ENCODE measurements around the gene CTTNBP2NL.
A peak's percentile ranks its signal among the peaks of the same experiment; 100 is the strongest.
"Not testable (repeated sequence)": the region's sequence is repeated elsewhere in the genome, so short reads cannot be mapped to it uniquely, and the experiment has no call there.

CTTNBP2NL gene

GRCh38 chr1:112465122-112465521 is 69.1 kb downstream of the CTTNBP2NL start:
- peak; percentile 53 for DNase-seq (ENCODE audit: low read depth)

- peak; percentile 96 for DNase-seq (ENCODE audit: low read depth)
Measured at GRCh38 chr1:112466078-112466660, 70.2 kb downstream of the CTTNBP2NL start.

GRCh38 chr1:112470324-112470723 is 74.3 kb downstream of the CTTNBP2NL start:
- DNase-seq (ENCODE audit: low read depth): not testable (repeated sequence)

GRCh38 chr1:112470966-112471365 is 75.0 kb downstream of the CTTNBP2NL start:
- no peak for DNase-seq (ENCODE audit: low read depth)

GRCh38 chr1:112472142-112472541 is 76.1 kb downstream of the CTTNBP2NL start:
- DNase-seq (ENCODE audit: low read depth): no peak

GRCh38 chr1:112477550-112477949 is 81.5 kb downstream of the CTTNBP2NL start:
- DNase-seq (ENCODE audit: low read depth): no peak

GRCh38 chr1:112478314-112478713 is 82.3 kb downstream of the CTTNBP2NL start:
- no peak for DNase-seq (ENCODE audit: low read depth)

- not testable (repeated sequence) for DNase-seq (ENCODE audit: low read depth)
Measured at GRCh38 chr1:112486063-112486462, 90.0 kb downstream of the CTTNBP2NL start.

- peak; percentile 20 for DNase-seq (ENCODE audit: low read depth)
Measured at GRCh38 chr1:112487686-112488085, 91.7 kb downstream of the CTTNBP2NL start.

GRCh38 chr1:112488141-112488540 is 92.1 kb downstream of the CTTNBP2NL start:
- DNase-seq (ENCODE audit: low read depth): no peak

- no peak for DNase-seq (ENCODE audit: low read depth)
Measured at GRCh38 chr1:112492076-112492475, 96.1 kb downstream of the CTTNBP2NL start.

- no peak for DNase-seq (ENCODE audit: low read depth)
Measured at GRCh38 chr1:112493351-112493750, 97.3 kb downstream of the CTTNBP2NL start.

GRCh38 chr1:112496290-112496689 is 100.3 kb downstream of the CTTNBP2NL start:
- DNase-seq (ENCODE audit: low read depth): peak; percentile 52

GRCh38 chr1:112501810-112502641 is 106.0 kb downstream of the CTTNBP2NL start:
- peak; percentile 80 for DNase-seq (ENCODE audit: low read depth)

- no peak for DNase-seq (ENCODE audit: low read depth)
Measured at GRCh38 chr1:112502826-112503225, 106.8 kb downstream of the CTTNBP2NL start.

- no peak for DNase-seq (ENCODE audit: low read depth)
Measured at GRCh38 chr1:112504001-112504660, 108.1 kb downstream of the CTTNBP2NL start.

GRCh38 chr1:112504661-112505399 is 108.8 kb downstream of the CTTNBP2NL start:
- no peak for DNase-seq (ENCODE audit: low read depth)

GRCh38 chr1:112505400-112505785 is 109.4 kb downstream of the CTTNBP2NL start:
- DNase-seq (ENCODE audit: low read depth): no peak

- no peak for DNase-seq (ENCODE audit: low read depth)
Measured at GRCh38 chr1:112505878-112506277, 109.9 kb downstream of the CTTNBP2NL start.

- DNase-seq (ENCODE audit: low read depth): no peak
Measured at GRCh38 chr1:112506306-112506705, 110.3 kb downstream of the CTTNBP2NL start.

GRCh38 chr1:112506731-112507130 is 110.7 kb downstream of the CTTNBP2NL start:
- no peak for DNase-seq (ENCODE audit: low read depth)

GRCh38 chr1:112507336-112507735 is 111.3 kb downstream of the CTTNBP2NL start:
- DNase-seq (ENCODE audit: low read depth): no peak

Measured in ELR (cell line).